Measurements from ENCODE around the gene MECR. TPM values are rescaled to one million over a fixed set of nuclear protein-coding genes. Genes with fewer than 3 reads are reported as not detected.
"Not testable (repeated sequence)": the region's sequence is repeated elsewhere in the genome, so short reads cannot be mapped to it uniquely, and the experiment has no call there.

The MECR gene
- polyA plus RNA-seq, 2 donors = 11.8 to 19.6 TPM

DNA sequence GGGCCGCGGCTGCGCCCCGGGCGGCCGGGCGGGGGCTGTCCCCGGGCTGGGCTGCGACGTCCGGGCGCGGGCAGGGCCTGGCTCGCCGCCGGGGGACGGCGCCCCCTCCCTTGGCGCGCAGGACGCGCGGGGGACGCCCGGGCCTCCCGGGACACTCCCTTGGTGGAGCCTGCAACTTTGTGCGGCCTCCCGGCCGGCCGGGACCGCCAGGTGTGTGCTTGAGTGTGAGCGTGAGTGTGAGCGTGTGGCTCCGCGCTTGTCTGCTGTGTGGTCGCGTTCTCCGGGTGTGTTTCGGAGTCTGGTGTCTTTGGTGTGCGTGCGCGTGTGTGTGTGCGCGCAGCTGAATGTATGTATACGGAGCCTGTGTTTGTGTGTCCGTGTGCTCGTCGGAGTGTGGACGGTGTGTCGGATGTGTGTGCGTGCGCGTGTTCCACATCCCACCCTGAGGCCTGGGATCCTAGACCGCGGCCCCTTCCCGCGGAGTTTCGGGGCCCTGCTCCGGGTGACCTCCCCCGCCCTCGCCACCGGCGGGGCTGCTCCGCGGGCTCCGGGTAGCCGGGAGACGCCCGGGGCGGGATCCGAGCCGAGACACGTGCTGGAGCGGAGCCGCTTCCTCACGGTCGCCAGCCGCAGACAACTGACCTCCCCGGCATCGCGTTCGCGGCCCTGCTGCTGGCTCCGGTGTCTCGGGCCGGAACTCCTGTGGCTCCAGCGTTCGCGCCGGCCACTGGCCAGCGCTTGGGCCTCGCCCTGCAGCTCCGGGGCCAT lies 7.3 kb upstream of the MECR start:
- peaks cover 0 to 20% of the 10 kb centered on the region in 2 donors for H3K4me1 ChIP-seq (ENCODE audit: control insufficient read depth in 2 of 2, insufficient read depth in 2 of 2, low read length in 1 of 2)
- no peaks in the 10 kb centered on the region for H3K36me3 ChIP-seq (ENCODE audit: control insufficient read depth in 2 of 2, insufficient read depth in 2 of 2, low read length in 1 of 2)
- WGBS, 2 donors = 2 to 3% methylated on average over 80 to 93 of the region's 93 CpGs
- H3K4me3 ChIP-seq (ENCODE audit: low read depth in 1 of 2, low read length in 2 of 2) = peak overlapping the region; percentile 45 to 64
- H3K27ac ChIP-seq (ENCODE audit: low read depth in 2 of 2, low read length in 1 of 2) = peak overlapping the region; percentile 21 to 62
- H3K9me3 ChIP-seq (ENCODE audit: control insufficient read depth in 2 of 2, insufficient read depth in 1 of 2, low read depth in 1 of 2, low read length in 1 of 2) = no peaks in the 10 kb centered on the region
- H3K27me3 ChIP-seq (ENCODE audit: control insufficient read depth in 1 of 2, insufficient read depth in 2 of 2, low read length in 2 of 2) = peaks cover 0 to 4% of the 10 kb centered on the region in 2 donors

DNA sequence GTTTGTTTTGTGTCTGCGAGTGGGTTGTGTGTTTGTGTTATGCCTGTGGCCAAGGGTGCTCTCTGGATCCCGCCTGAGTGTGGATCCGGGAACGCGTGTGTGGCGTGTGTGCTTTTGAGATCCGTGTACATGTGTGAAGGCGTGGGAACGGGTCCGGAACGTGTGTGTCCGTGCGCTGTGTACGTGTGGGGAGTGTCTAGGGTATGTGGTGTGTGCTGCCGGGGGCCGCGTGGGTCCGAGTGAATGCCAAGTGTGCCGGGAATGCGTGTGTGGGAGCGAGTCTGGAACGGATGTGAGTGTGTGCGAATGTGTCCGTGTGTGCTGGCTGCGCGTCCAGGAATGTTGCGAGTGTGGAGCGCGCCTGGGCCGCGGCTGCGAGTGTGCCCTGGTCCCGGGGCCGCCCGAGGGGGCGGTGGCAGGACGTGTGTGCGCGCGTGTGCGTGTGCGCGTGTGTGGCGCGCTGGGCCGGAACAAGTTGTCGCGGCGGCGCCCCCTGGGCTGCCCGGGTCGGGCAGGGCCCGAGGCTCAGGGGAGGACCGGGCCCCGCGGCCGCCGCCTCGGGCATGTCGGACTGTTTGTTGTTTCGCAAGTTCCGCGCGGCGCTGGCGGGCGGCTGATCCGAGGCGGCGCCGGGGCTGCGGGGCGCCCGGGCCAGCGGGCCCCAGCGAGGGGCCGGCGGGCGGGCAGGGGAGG lies 6.5 kb upstream of the MECR start:
- peaks cover 0 to 20% of the 10 kb centered on the region in 2 donors for H3K4me1 ChIP-seq (ENCODE audit: control insufficient read depth in 2 of 2, insufficient read depth in 2 of 2, low read length in 1 of 2)
- no peaks in the 10 kb centered on the region for H3K36me3 ChIP-seq (ENCODE audit: control insufficient read depth in 2 of 2, insufficient read depth in 2 of 2, low read length in 1 of 2)
- H3K9me3 ChIP-seq (ENCODE audit: control insufficient read depth in 2 of 2, insufficient read depth in 1 of 2, low read depth in 1 of 2, low read length in 1 of 2) = no peaks in the 10 kb centered on the region
- 1% methylated on average over 65 to 79 of the region's 79 CpGs for WGBS, 2 donors
- H3K27me3 ChIP-seq (ENCODE audit: control insufficient read depth in 1 of 2, insufficient read depth in 2 of 2, low read length in 2 of 2) = peaks cover 0 to 4% of the 10 kb centered on the region in 2 donors
- peak overlapping the region; percentile 57 to 64 for H3K4me3 ChIP-seq (ENCODE audit: low read depth in 1 of 2, low read length in 2 of 2)
- peak overlapping the region in 1 of 2 donors; percentile 62 for H3K27ac ChIP-seq (ENCODE audit: low read depth in 2 of 2, low read length in 1 of 2)

DNA sequence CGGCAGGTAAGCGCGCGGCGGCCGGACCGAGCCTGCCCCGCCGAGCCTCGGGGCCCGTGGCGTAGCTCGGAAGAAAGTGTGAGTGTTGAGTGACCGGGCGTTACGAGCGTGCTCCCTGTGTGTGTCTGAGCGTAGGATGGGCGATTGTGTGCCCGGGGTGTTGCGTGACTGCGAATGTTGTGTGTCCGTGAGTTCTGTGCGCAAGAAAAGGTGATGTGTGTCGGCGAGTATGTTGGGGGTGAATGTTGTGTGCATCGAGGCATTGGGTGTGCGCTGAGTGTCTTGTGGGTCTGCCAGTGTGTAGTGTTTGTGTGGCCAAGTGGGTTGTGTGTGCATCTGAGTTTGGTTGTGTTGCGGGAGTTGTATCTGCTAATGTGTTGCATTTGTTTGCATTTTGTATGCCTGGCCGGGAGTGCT lies 6.0 kb upstream of the MECR start:
- WGBS, 2 donors = 1 to 2% methylated on average over 30 of the region's 30 CpGs
- Histone ChIP-seq H3K27ac (ENCODE audit: low read depth in 2 of 2, low read length in 1 of 2) (peak overlapping the region in 1 of 2 donors; percentile 24), H3K4me3 (ENCODE audit: low read depth in 1 of 2, low read length in 2 of 2) (peak overlapping the region; percentile 57 to 64), H3K27me3 (ENCODE audit: control insufficient read depth in 1 of 2, insufficient read depth in 2 of 2, low read length in 2 of 2) (peaks cover 0 to 4% of the 10 kb centered on the region in 2 donors), H3K9me3 (ENCODE audit: control insufficient read depth in 2 of 2, insufficient read depth in 1 of 2, low read depth in 1 of 2, low read length in 1 of 2) (no peaks in the 10 kb centered on the region), H3K36me3 (ENCODE audit: control insufficient read depth in 2 of 2, insufficient read depth in 2 of 2, low read length in 1 of 2) (no peaks in the 10 kb centered on the region), H3K4me1 (ENCODE audit: control insufficient read depth in 2 of 2, insufficient read depth in 2 of 2, low read length in 1 of 2) (peaks cover 0 to 20% of the 10 kb centered on the region in 2 donors)

DNA sequence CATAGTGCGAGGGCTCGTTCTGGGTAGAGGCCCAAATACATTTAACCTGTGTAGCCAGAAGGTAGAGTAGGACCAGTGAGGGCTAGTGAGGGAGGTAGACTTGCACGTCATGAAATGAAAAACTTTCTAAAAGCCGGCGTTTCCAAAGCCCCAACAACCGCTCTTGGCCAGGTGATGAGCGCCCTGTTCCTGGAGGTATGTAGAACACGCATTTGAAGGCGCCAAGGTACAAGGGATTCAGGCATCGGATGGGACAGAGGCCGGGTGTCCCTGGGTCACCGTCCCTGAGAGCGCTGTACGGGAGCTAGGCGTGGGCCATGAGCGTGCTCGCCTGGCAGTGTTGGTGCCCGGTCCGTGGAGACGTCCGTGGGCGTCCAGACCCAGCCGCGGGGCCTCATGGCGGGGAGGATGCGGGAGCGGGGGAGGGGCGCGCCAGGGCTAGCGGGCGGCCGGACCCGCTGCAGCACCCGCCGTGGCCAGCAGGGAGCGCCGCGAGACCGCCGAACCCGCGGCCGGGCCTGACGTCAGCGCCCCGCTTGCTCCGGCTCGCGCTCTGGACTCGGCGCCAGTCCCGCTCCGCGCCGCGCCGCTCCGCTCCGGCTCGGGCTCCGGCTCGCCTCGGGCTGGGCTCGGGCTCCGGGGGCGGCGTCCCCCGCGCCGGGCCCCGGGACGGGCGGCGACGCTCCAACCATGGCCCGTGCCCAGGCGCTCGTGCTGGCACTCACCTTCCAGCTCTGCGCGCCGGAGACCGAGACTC lies 5.4 kb upstream of the MECR start, which contains the start of gene PTPRU:
PTPRU (plus strand) TSS at position 568 of the 757 bp plus-strand sequence; CDS start at position 691, 123 bp downstream.
- Histone ChIP-seq H3K4me1 (ENCODE audit: control insufficient read depth in 2 of 2, insufficient read depth in 2 of 2, low read length in 1 of 2) (peaks cover 2 to 20% of the 10 kb centered on the region in 2 donors), H3K36me3 (ENCODE audit: control insufficient read depth in 2 of 2, insufficient read depth in 2 of 2, low read length in 1 of 2) (no peaks in the 10 kb centered on the region), H3K27me3 (ENCODE audit: control insufficient read depth in 1 of 2, insufficient read depth in 2 of 2, low read length in 2 of 2) (peaks cover 0 to 4% of the 10 kb centered on the region in 2 donors), H3K4me3 (ENCODE audit: low read depth in 1 of 2, low read length in 2 of 2) (peak within 1 kb of the TSS; percentile 57 to 64), H3K27ac (ENCODE audit: low read depth in 2 of 2, low read length in 1 of 2) (peak within 1 kb of the TSS in 1 of 2 donors; percentile 62), H3K9me3 (ENCODE audit: control insufficient read depth in 2 of 2, insufficient read depth in 1 of 2, low read depth in 1 of 2, low read length in 1 of 2) (no peaks in the 10 kb centered on the region)
- WGBS, 2 donors = 4 to 11% methylated on average over 32 to 82 of the region's 82 CpGs

DNA sequence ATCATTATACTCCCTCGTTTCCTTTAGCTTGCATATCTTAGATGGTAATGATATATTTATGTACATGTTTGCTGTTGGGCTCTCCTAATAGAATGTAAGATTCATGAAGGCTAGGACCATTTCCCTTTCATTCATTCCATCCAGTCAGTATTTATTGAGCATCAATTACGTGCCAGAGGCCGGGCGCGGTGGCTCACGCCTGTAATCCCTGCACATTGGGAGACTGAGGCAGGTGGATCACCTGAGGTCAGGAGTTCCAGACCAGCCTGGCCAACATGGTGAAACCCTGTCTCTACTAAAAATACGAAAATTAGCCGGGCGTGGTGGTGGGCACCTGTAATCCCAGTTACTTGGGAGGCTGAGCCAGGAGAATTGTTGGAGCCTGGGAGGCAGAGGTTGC lies 4.1 kb upstream of the MECR start:
- H3K36me3 ChIP-seq (ENCODE audit: control insufficient read depth in 2 of 2, insufficient read depth in 2 of 2, low read length in 1 of 2); H3K27ac ChIP-seq (ENCODE audit: low read depth in 2 of 2, low read length in 1 of 2); H3K9me3 ChIP-seq (ENCODE audit: control insufficient read depth in 2 of 2, insufficient read depth in 1 of 2, low read depth in 1 of 2, low read length in 1 of 2); H3K27me3 ChIP-seq (ENCODE audit: control insufficient read depth in 1 of 2, insufficient read depth in 2 of 2, low read length in 2 of 2); H3K4me3 ChIP-seq (ENCODE audit: low read depth in 1 of 2, low read length in 2 of 2): not testable (repeated sequence)
- peaks cover 2 to 20% of the 10 kb centered on the region in 2 donors for H3K4me1 ChIP-seq (ENCODE audit: control insufficient read depth in 2 of 2, insufficient read depth in 2 of 2, low read length in 1 of 2)
- 87 to 90% methylated on average over 9 of the region's 9 CpGs for WGBS, 2 donors

DNA sequence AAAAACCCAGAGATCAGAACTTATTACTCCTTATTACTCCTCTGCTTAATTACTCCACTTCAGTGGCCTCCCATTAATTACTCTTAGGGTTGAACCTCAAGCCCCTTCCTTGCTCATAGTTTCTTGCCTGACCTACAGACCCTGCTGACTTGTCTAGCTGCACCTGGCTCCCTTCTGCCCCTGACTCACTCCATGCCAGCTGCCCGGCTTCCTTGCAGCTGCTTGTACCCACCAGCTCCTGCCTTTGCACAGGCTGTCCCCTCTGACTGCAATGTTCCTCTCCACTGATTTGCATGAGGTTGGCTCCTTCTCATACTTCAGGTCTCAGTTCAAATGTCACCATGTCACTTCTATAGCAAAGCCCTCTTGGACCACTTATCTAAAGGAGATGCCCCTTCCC lies 3.7 kb upstream of the MECR start:
- H3K27me3 ChIP-seq (ENCODE audit: control insufficient read depth in 1 of 2, insufficient read depth in 2 of 2, low read length in 2 of 2) = peaks cover 0 to 4% of the 10 kb centered on the region in 2 donors
- no peaks in the 10 kb centered on the region for H3K36me3 ChIP-seq (ENCODE audit: control insufficient read depth in 2 of 2, insufficient read depth in 2 of 2, low read length in 1 of 2)
- no peak overlapping the region for H3K4me3 ChIP-seq (ENCODE audit: low read depth in 1 of 2, low read length in 2 of 2)
- peaks cover 2 to 20% of the 10 kb centered on the region in 2 donors for H3K4me1 ChIP-seq (ENCODE audit: control insufficient read depth in 2 of 2, insufficient read depth in 2 of 2, low read length in 1 of 2)
- no peak overlapping the region for H3K27ac ChIP-seq (ENCODE audit: low read depth in 2 of 2, low read length in 1 of 2)
- 77 to 88% methylated on average over 1 of the region's 1 CpG for WGBS, 2 donors
- H3K9me3 ChIP-seq (ENCODE audit: control insufficient read depth in 2 of 2, insufficient read depth in 1 of 2, low read depth in 1 of 2, low read length in 1 of 2) = no peaks in the 10 kb centered on the region

DNA sequence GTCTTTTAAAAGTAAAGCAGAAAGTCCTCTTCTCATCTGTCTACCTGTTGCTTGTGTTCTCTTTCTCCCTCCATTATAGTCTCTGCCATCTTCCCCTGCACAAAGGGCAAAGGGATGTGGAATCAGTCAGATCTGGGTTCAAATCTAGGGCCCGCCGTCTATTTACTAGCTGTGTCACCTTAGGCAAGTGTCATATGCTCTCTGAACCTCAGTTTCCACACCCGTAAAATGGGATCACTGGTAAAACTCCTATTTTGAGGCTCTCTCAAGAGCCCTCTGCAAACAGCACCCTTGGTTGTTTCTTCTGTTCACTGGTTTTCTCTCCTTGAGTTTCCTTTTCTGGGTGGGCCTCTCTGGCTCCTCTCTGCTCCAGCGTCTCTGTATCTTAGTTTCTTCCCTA lies 3.0 kb upstream of the MECR start:
- Histone ChIP-seq H3K9me3 (ENCODE audit: control insufficient read depth in 2 of 2, insufficient read depth in 1 of 2, low read depth in 1 of 2, low read length in 1 of 2) (no peaks in the 10 kb centered on the region), H3K36me3 (ENCODE audit: control insufficient read depth in 2 of 2, insufficient read depth in 2 of 2, low read length in 1 of 2) (no peaks in the 10 kb centered on the region), H3K4me1 (ENCODE audit: control insufficient read depth in 2 of 2, insufficient read depth in 2 of 2, low read length in 1 of 2) (peaks cover 2 to 16% of the 10 kb centered on the region in 2 donors), H3K4me3 (ENCODE audit: low read depth in 1 of 2, low read length in 2 of 2) (no peak overlapping the region), H3K27me3 (ENCODE audit: control insufficient read depth in 1 of 2, insufficient read depth in 2 of 2, low read length in 2 of 2) (peaks cover 0 to 4% of the 10 kb centered on the region in 2 donors), H3K27ac (ENCODE audit: low read depth in 2 of 2, low read length in 1 of 2) (no peak overlapping the region)
- WGBS, 2 donors = 85 to 89% methylated on average over 4 of the region's 4 CpGs

DNA sequence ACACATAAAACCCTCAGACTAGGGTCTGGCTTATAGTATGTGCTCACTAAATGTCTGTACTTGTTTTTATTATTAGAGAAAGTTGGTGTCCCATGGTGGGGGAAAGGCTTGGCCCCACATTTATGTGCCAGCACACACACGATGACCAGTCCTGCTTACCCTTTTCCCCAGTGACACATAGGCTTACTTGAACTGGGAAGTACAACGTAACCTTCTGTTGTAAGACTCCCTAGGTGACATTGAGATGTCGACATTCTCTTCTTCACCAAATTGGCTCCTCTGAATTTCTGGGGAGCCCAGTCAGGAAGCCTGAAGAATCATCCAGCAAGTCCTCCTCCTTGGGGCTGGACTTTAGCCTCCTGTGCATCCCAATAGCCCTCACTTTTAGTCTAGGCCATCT lies 1.7 kb upstream of the MECR start:
- Histone ChIP-seq H3K27me3 (ENCODE audit: control insufficient read depth in 1 of 2, insufficient read depth in 2 of 2, low read length in 2 of 2) (peaks cover 0 to 4% of the 10 kb centered on the region in 2 donors), H3K9me3 (ENCODE audit: control insufficient read depth in 2 of 2, insufficient read depth in 1 of 2, low read depth in 1 of 2, low read length in 1 of 2) (no peaks in the 10 kb centered on the region), H3K27ac (ENCODE audit: low read depth in 2 of 2, low read length in 1 of 2) (no peak overlapping the region), H3K36me3 (ENCODE audit: control insufficient read depth in 2 of 2, insufficient read depth in 2 of 2, low read length in 1 of 2) (no peaks in the 10 kb centered on the region), H3K4me1 (ENCODE audit: control insufficient read depth in 2 of 2, insufficient read depth in 2 of 2, low read length in 1 of 2) (peaks cover 2 to 8% of the 10 kb centered on the region in 2 donors), H3K4me3 (ENCODE audit: low read depth in 1 of 2, low read length in 2 of 2) (no peak overlapping the region)
- WGBS, 2 donors = 80 to 84% methylated on average over 3 of the region's 3 CpGs

DNA sequence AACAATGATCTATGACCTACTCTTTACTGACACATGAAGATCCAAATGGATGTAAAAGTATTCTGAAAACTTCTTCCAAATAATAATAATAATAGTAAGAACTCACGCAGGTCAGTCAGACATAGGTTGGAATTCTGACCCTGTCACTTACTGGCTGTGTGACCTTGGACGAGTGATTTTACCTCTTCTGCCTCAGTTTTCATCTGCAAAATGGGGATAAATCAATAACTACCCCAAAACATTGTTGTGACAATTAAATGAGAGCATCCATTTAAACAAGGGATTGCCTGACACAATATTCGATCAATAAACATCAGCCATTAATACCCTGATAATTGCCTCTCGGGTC lies 556 bp downstream of the MECR start:
- H3K4me1 ChIP-seq (ENCODE audit: control insufficient read depth in 2 of 2, insufficient read depth in 2 of 2, low read length in 1 of 2) = peaks cover 0 to 2% of the 10 kb centered on the region in 2 donors
- WGBS, 2 donors = 9 to 11% methylated on average over 4 of the region's 4 CpGs
- no peaks in the 10 kb centered on the region for H3K36me3 ChIP-seq (ENCODE audit: control insufficient read depth in 2 of 2, insufficient read depth in 2 of 2, low read length in 1 of 2)
- peak overlapping the region; percentile 72 to 83 for H3K4me3 ChIP-seq (ENCODE audit: low read depth in 1 of 2, low read length in 2 of 2)
- H3K27ac ChIP-seq (ENCODE audit: low read depth in 2 of 2, low read length in 1 of 2) = peak overlapping the region in 1 of 2 donors; percentile 83
- no peaks in the 10 kb centered on the region for H3K9me3 ChIP-seq (ENCODE audit: control insufficient read depth in 2 of 2, insufficient read depth in 1 of 2, low read depth in 1 of 2, low read length in 1 of 2)
- H3K27me3 ChIP-seq (ENCODE audit: control insufficient read depth in 1 of 2, insufficient read depth in 2 of 2, low read length in 2 of 2) = no peaks in the 10 kb centered on the region
